ENCODE measurements around the gene GPD2.
"Not testable (repeated sequence)": the region's sequence is repeated elsewhere in the genome, so short reads cannot be mapped to it uniquely, and the experiment has no call there.

- not testable (repeated sequence) for TF ChIP-seq POLR2A, CTCF (IDR thresholded peaks at IDR 0.05)
Observed at GRCh38 chr2:156528583-156528982, 92.4 kb downstream of the GPD2 start.

Measured in prostate gland (tissue), 2 donors.